ENCODE measurements around the gene DYNC1I1. TPM values are rescaled to one million over a fixed set of nuclear protein-coding genes. Genes with fewer than 3 reads are reported as not detected.

DYNC1I1 gene
- total and polyA plus RNA-seq, 2 of the 4 experiments (the other 2 are of a cell fraction) = under 0.01 to 0.15 TPM

DNA sequence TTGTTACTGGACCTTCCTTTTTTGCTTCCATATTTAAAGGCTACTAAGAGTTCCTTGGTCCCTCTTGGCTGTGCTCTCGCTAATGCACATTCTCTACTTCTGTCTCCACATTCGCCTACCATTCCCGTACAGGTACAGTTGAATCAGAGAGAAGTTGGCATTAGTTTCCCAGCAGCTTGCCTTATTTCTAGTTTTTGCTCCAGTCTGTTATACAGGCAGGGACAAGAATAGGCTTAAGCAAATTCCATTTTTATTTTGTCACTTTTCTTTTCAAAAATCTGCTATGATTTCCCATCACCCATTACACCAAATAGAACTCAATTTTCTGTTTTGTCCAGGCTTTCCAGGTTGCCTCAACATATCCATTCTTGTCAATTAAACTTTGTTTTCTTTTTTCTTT lies 29.9 kb downstream of the DYNC1I1 start:
- ATAC-seq (ENCODE audit: low read depth) (no peak), DNase-seq (no peak)
- Histone ChIP-seq H3K9me3 (ENCODE audit: control insufficient read depth, insufficient read depth, low read length) (no peaks in the 10 kb centered on the region), H3K4me1 (ENCODE audit: control insufficient read depth, insufficient read depth, low read length) (no peaks in the 10 kb centered on the region), H3K56ac (ENCODE audit: extremely low read depth, insufficient read depth, low read length) (no peak overlapping the region), H3K36me3 (ENCODE audit: control insufficient read depth, insufficient read depth, low read length) (no peaks in the 10 kb centered on the region), H2BK15ac (ENCODE audit: low read depth, low read length) (no peak overlapping the region), H2BK5ac (ENCODE audit: low read depth, low read length, poor library complexity, severe bottlenecking) (no peak overlapping the region), H3K79me1 (ENCODE audit: low read depth in 1 of 2, low read length in 2 of 2) (no peaks in the 10 kb centered on the region), H2BK20ac (ENCODE audit: low read depth, low read length) (no peak overlapping the region), H3K4me3 (ENCODE audit: insufficient read depth, low read depth, low read length) (no peak overlapping the region), H3K4me2 (ENCODE audit: low read depth, low read length) (no peak overlapping the region), H2BK120ac (ENCODE audit: low read depth, low read length) (no peak overlapping the region), H2AK5ac (ENCODE audit: low read depth, low read length) (no peak overlapping the region), H2AFZ (replicated peaks; ENCODE audit: low read length, poor library complexity) (no peak overlapping the region), H3K23ac (ENCODE audit: low read depth, low read length) (no peak overlapping the region), H4K5ac (ENCODE audit: low read depth, low read length) (no peak overlapping the region), H3K14ac (replicated peaks; ENCODE audit: low read depth, low read length) (no peak overlapping the region), H3K27me3 (ENCODE audit: control insufficient read depth, insufficient read depth, low read length) (no peaks in the 10 kb centered on the region), H4K20me1 (ENCODE audit: insufficient read depth, low read length) (no peaks in the 10 kb centered on the region), H4K91ac (ENCODE audit: insufficient read depth, low read depth, low read length) (no peak overlapping the region), H3K27ac (ENCODE audit: insufficient read depth, low read length) (no peak overlapping the region), H3K9me1 (ENCODE audit: insufficient read depth, low read length) (no peaks in the 10 kb centered on the region), H2AK9ac (replicated peaks; ENCODE audit: low read depth, low read length, poor library complexity) (no peak overlapping the region), H3K4ac (ENCODE audit: low read depth, low read length) (no peak overlapping the region), H3K9ac (ENCODE audit: low read depth, low read length) (no peak overlapping the region), H4K8ac (ENCODE audit: low read depth in 2 of 2, low read length in 2 of 2) (no peak overlapping the region), H3K18ac (ENCODE audit: low read depth, low read length) (no peak overlapping the region)
- no CpG with 5 or more reads among the region's 3 CpGs for WGBS, 2 experiments (ENCODE audit: extremely low coverage in 2 of 2, insufficient read length in 1 of 2)
- ChIA-PET CTCF (no interaction called here), POLR2A (ENCODE audit: unreplicated experiment) (no interaction called here)
- intact Hi-C loops (cut with micrococcal nuclease) (no loop called here), in situ Hi-C loops (cut with MboI; ENCODE audit: low sequenced_read_pairs) (no loop called here), dilution Hi-C loops (cut with HindIII; ENCODE audit: low sequenced_read_pairs, unreplicated experiment) (no loop called here)
- TF ChIP-seq POLR2A (IDR thresholded peaks at IDR 0.05; ENCODE audit: low read depth, low read length) (no peak), SMC3 (IDR thresholded peaks at IDR 0.05; ENCODE audit: low read depth, low read length) (no peak), FOS (IDR thresholded peaks at IDR 0.05; ENCODE audit: low read depth, low read length) (no peak), NFE2L2 (IDR thresholded peaks at IDR 0.05; ENCODE audit: low read depth, low read length) (no peak), CHD1 (IDR thresholded peaks at IDR 0.05; ENCODE audit: low read depth, low read length) (no peak)
- TF ChIP-seq, protein P1, sequence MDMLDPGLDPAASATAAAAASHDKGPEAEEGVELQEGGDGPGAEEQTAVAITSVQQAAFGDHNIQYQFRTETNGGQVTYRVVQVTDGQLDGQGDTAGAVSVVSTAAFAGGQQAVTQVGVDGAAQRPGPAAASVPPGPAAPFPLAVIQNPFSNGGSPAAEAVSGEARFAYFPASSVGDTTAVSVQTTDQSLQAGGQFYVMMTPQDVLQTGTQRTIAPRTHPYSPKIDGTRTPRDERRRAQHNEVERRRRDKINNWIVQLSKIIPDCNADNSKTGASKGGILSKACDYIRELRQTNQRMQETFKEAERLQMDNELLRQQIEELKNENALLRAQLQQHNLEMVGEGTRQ (IDR thresholded peaks at IDR 0.05; ENCODE audit: low read depth, low read length) = no peak
- BruUV-seq (replicated peaks) = no TSS peak
